Left cardiac atrium (tissue), 4 donors: ENCODE results near the gene KCNAB2. TPM values are rescaled to one million over a fixed set of nuclear protein-coding genes. Genes with fewer than 3 reads are reported as not detected.

ENCODE experiments used
- ATAC-seq, 2 donors: fragments of 200-7000 bp; cut with Tn5 transposase; one replicate each; pipeline ENCODE4 v1.9.1; 2020; ENCODE audit warnings: mild to moderate bottlenecking in 2 of 2, moderate library complexity in 2 of 2
- DNase-seq: peaks from one replicate; pipeline ENCODE4 v3.0.0-alpha.2; 2020
- intact Hi-C, 2 donors: fragments of 100-400 bp; cut with DNase I; formaldehyde crosslinking; loops; one replicate each; pipeline versions ENCODE4 v1.14.1 to v1.15.1; 2022 to 2023
- total RNA-seq, 2 donors: library from RNA; stranded (reverse); fragmentation: NEBNext Ultra II Directional; extraction: Animal tissue kit (Norgen Biotek cat#: 25700); gene quantifications; one replicate each; pipeline ENCODE4 v1.2.1, GENCODE V29; 2021
- donor health status: DM: no; HTN: yes; CAD: no.
- donor health status: DM: no; HTN: yes; CAD: no; lungs with severe emphysema.
- donor health status: DM: yes; HTN: yes; CAD: no.
- donor health status: Dilated cardiomyopathy.

KCNAB2 gene
- total RNA-seq, 2 donors from 2014 or later: 13.2 to 14.7 TPM

DNA sequence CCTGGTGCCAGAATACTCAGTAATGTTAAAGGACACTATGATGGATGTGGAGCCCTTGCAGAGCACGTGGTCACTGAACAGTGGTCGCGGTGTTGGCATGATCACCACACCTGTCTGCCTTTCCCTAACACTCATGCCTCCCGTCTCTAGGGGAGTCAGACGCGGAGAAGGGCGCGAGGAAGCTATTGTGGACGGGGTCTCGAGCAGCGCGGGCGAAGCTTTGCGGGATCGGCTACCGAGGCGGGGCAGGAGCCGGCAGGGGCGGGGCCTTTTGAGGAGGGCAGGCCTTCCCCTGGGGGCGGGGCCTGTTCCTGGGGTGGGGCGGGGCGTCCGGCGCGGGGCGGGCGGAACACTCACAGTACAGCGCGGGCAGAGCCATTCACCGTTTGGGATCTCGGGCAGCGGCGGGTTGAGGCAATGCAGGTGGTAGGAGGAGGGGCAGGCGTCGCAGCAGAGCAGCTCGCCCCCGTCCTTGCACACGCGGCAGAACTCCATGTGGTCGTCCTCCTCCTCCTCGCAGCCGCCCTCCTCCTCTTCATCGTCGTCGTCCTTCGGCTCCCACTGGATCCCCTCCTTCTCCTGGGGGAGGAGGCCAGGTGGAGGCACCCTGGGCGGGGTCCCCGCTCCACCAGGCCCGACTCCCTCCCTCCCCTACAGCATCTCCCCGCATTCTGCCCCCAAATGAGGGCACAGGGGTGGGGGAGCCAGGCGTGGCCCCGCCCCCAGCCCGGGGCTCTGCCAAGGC lies 103.0 kb downstream of the KCNAB2 start:
- ATAC-seq (peak; percentile 59 to 88), DNase-seq (peak; percentile 51)
- intact Hi-C loops: no loop called here

DNA sequence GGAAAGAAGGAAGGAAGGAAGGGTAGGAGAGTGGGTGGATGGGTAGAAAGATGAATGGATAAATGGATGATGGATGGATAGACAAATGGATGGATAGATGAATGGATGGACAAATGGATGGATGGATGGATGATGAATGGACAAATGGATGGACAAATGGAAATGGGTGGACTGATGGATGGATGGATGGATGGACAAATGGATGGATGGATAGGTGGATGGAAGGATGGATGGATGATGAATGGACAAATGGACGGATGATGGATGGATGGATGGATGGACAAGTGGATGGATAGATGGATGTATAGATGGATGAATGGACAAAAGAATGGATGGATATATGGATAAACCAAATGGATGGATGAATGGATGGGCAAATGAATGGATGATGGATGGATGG lies 103.9 kb downstream of the KCNAB2 start:
- no peak for DNase-seq
- ATAC-seq: no peak
- intact Hi-C loops: no loop called here

DNA sequence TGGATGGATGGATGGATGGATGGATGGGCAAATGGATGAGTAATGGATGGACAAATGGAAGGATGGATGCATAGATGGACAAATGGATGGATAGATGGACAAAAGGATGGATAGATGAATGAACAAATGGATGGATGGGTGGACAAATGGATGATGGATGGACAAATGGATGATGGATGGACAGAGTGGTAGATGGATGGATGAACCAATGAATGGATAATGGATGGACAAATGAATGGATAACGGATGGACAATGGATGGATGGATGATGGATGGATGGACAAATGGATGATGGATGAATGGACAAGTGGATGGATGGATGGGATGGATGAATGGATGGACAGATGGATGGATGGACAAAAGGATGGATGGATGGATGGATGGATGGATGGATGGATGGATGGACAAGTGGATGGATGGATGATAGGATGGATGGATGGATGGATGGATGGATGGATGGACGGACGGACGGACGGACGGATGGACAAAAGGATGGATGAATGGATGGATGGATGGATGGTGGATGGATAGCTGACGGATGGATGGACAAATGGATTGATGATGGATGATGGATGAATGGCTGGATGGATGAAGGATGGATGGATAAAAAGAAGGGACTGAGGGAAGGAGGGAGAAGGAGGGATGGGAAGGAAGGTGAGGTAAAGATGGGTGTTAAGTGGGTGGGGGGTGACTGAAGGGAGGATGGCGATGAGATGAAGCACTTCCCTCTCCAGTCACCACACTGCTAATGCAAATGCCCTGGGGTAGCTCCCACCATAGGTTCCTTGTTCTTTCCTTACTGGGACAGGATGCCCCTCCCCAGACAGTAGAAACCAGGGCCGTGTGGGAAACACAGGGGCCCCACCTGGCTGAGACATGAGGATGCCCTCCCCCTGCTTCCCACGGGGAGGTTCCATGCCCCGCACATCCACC lies 104.6 kb downstream of the KCNAB2 start:
- intact Hi-C loops: no loop called here

More for the DNA sequence above, 104.6 kb downstream of the KCNAB2 start:
- ATAC-seq (no peak), DNase-seq (no peak)

Other genes with a start within 250 kb of the KCNAB2 start
- gene NPHP4, start 53.5 kb upstream of the KCNAB2 start, total RNA-seq: 1 to 10 TPM; 5.1 to 7.3 TPM
- under 1 TPM; 0.12 to 0.39 TPM for gene CHD5, start 134.4 kb downstream of the KCNAB2 start, total RNA-seq
- gene RPL22, start 153.7 kb downstream of the KCNAB2 start, total RNA-seq: 100 to 1,000 TPM; 264 to 275 TPM
- 10 to 100 TPM; 35.8 to 38.3 TPM for gene RNF207, start 160.2 kb downstream of the KCNAB2 start, total RNA-seq
- gene ICMT, start 190.1 kb downstream of the KCNAB2 start, total RNA-seq: 10 to 100 TPM; 56.9 to 61.1 TPM
- gene HES3, start 198.3 kb downstream of the KCNAB2 start, total RNA-seq: not detected
- 10 to 100 TPM in 1 of 2 donors, 1 to 10 TPM in 1; 9.7 to 10.5 TPM for gene GPR153, start 215.2 kb downstream of the KCNAB2 start, total RNA-seq